HEK293 (cell line): ENCODE results near the gene HRH2.

Experiments used
- CTCF ChIA-PET: fragments of 350-600 bp; formaldehyde crosslinking; extraction: SDS; loops from one replicate; lab custom pipeline; 2021; ENCODE audit warnings: antibody characterized with exemption; lab: Yijun Ruan, JAX
- POLR2A ChIA-PET: fragments of 300-600 bp; formaldehyde crosslinking; extraction: SDS; loops from one replicate; lab custom pipeline; 2020; ENCODE audit warnings: antibody characterized with exemption, inconsistent platforms; lab: Yijun Ruan, JAX
- H3K27ac ChIP-seq: fragments of 200-500 bp; sonication (Bioruptor generic); 2 replicates; pipeline ENCODE4 v1.5.1; 2014; ENCODE audit warnings: low read depth, low read length, control low read depth, inconsistent platforms; ENCODE audit errors: extremely low read depth
- H3K36me3 ChIP-seq, 2 experiments: fragments of 200-500 bp in 1 of 2; sonication (Bioruptor generic) in 1 of 2; 1 replicate in 1 of 2; 2 replicates in 1 of 2; pipeline ENCODE4 v1.5.1; 2014 to 2017; ENCODE audit warnings: inconsistent platforms in 2 of 2, low read length in 2 of 2; ENCODE audit not compliant: control insufficient read depth in 2 of 2, insufficient read depth in 1 of 2
- H3K4me1 ChIP-seq: fragments of 200-500 bp; sonication (Bioruptor generic); 2 replicates; pipeline ENCODE4 v1.5.1; 2014; ENCODE audit warnings: mild to moderate bottlenecking, low read length, inconsistent platforms; ENCODE audit not compliant: control insufficient read depth, insufficient read depth
- H3K4me3 ChIP-seq: 2 replicates; pipeline ENCODE4 v1.5.1; 2011; ENCODE audit warnings: low read depth, mild to moderate bottlenecking, control low read depth, low read length, moderate library complexity
- H3K9me3 ChIP-seq: fragments of 200-500 bp; sonication (Bioruptor generic); 2 replicates; pipeline ENCODE4 v1.5.1; 2014; ENCODE audit warnings: low read depth, low read length, inconsistent platforms; ENCODE audit not compliant: control insufficient read depth, insufficient read depth
- GLI4 ChIP-seq: fragments of 450-650 bp; formaldehyde crosslinking; IDR thresholded peaks from 2 replicates; pipeline ENCODE4 v1.5.1; 2016; ENCODE audit warnings: missing biosample characterization, missing genetic modification characterization
- GLIS1 ChIP-seq: fragments of 450-650 bp; formaldehyde crosslinking; IDR thresholded peaks from 2 replicates; pipeline ENCODE4 v1.5.1; 2016; ENCODE audit warnings: missing biosample characterization, missing genetic modification characterization
- ZBTB8A ChIP-seq: fragments of 450-650 bp; formaldehyde crosslinking; IDR thresholded peaks from 2 replicates; pipeline ENCODE4 v1.5.1; 2016; ENCODE audit warnings: missing biosample characterization, missing genetic modification characterization
- ZNF132 ChIP-seq: fragments of 450-650 bp; formaldehyde crosslinking; IDR thresholded peaks from 2 replicates; pipeline ENCODE4 v1.5.1; 2017; ENCODE audit warnings: missing biosample characterization, missing genetic modification characterization, borderline replicate concordance
- ZNF214 ChIP-seq: fragments of 450-650 bp; formaldehyde crosslinking; IDR thresholded peaks from 2 replicates; pipeline ENCODE4 v1.5.1; 2017; ENCODE audit warnings: missing biosample characterization, mild to moderate bottlenecking, missing genetic modification characterization, borderline replicate concordance
- ZNF266 ChIP-seq: fragments of 450-650 bp; formaldehyde crosslinking; IDR thresholded peaks from 2 replicates; pipeline ENCODE4 v1.5.1; 2016; ENCODE audit warnings: missing biosample characterization, missing genetic modification characterization, low read depth
- ZNF274 ChIP-seq, 2 experiments: fragments of 200-500 bp in 1 of 2; fragments of 450-650 bp in 1 of 2; sonication (Bioruptor generic) in 1 of 2; formaldehyde crosslinking in 1 of 2; IDR thresholded peaks; 2 replicates each; pipeline versions ENCODE4 v1.5.1 to v1.6.1; 2014 to 2016; ENCODE audit warnings: borderline replicate concordance in 1 of 2, inconsistent platforms in 1 of 2, low read length in 1 of 2, missing biosample characterization in 1 of 2, missing genetic modification characterization in 1 of 2
- ZNF341 ChIP-seq: fragments of 450-650 bp; formaldehyde crosslinking; IDR thresholded peaks from 2 replicates; pipeline ENCODE4; 2016; ENCODE audit warnings: low read depth, missing biosample characterization, missing genetic modification characterization
- ZNF394 ChIP-seq: fragments of 450-650 bp; formaldehyde crosslinking; IDR thresholded peaks from 2 replicates; pipeline ENCODE4 v1.5.1; 2016; ENCODE audit warnings: missing biosample characterization, missing genetic modification characterization, mild to moderate bottlenecking, moderate library complexity, borderline replicate concordance
- ZNF558 ChIP-seq: fragments of 450-650 bp; formaldehyde crosslinking; IDR thresholded peaks from 2 replicates; pipeline ENCODE4 v1.5.1; 2016; ENCODE audit warnings: missing biosample characterization, missing genetic modification characterization
- ZNF624 ChIP-seq: fragments of 450-650 bp; formaldehyde crosslinking; IDR thresholded peaks from 2 replicates; pipeline ENCODE4 v1.5.1; 2017; ENCODE audit warnings: missing biosample characterization, missing genetic modification characterization
- ZNF768 ChIP-seq: fragments of 450-650 bp; formaldehyde crosslinking; IDR thresholded peaks from 2 replicates; pipeline ENCODE4 v1.5.1; 2018; ENCODE audit warnings: missing biosample characterization, mild to moderate bottlenecking, missing genetic modification characterization
- TF ChIP-seq, protein P1 (sequence below): fragments of 450-650 bp; formaldehyde crosslinking; IDR thresholded peaks from 2 replicates; pipeline ENCODE4 v1.5.1; 2017; ENCODE audit warnings: missing biosample characterization, mild to moderate bottlenecking, missing genetic modification characterization, moderate library complexity
- TF ChIP-seq, protein P2 (sequence below): fragments of 450-650 bp; IDR thresholded peaks from 2 replicates; pipeline ENCODE4 v1.5.1; 2018; ENCODE audit warnings: missing biosample characterization, missing genetic modification characterization
- TF ChIP-seq, protein P3 (sequence below): fragments of 450-650 bp; formaldehyde crosslinking; IDR thresholded peaks from 2 replicates; pipeline ENCODE4 v1.5.1; 2016; ENCODE audit warnings: missing biosample characterization, missing genetic modification characterization

The HRH2 gene

DNA sequence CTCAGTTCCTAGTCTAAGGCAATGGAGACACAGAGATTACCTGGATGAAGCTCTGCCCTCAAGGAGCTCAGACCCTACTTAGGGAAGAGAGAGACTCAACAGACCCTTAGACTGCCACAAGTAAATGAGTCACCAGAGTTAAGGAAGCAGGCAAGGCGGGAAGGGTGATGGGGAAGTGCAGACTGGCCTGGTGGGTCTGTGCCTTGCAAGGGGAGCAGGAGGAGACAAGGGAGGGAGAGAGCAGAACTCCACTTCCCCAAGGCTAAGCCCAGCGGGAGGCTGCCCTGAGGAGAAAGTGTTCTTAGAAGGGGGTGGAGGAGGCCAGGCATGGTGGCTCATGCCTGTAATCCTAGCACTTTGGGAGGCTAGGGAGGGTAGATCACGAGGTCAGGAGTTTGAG, 83.7 kb downstream of the HRH2 start:
- POLR2A ChIA-PET, result no interaction called here

DNA sequence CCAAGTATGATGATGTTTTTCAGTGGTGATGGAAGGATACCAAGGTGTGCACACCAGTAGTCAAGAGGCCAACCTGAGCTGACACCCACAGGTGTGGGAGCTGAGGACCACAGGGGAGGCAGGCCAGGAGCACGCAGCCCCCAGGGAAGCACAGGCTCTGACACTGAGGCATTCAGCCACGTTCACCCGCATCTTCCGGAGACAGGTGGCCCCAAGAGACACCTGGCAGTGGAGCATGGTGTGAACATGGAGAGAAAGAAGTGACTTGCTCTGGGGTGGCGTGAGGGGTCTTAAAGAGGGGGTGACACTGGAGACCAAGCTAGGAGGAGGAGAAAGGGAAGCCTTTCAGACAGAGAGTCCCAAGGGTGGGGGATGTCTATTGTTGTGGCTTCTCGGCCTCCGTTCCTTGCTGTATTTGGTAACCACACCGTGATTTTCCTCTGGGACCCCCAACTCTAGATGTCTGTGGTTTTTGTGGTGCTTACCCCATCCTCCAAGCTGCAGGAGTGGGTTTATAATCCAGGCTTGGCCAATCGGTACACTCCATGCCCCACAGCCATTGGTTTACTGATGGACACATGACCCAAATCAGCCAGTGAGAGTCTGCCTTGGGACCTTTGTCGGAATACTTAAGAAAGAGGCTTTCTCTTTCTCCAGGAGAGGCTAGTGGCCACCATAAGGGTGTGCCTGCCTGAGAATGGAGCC, 84.6 kb downstream of the HRH2 start:
- POLR2A ChIA-PET, result no interaction called here
- Histone ChIP-seq H3K4me3 (no peak overlapping the region), H3K36me3 (no peaks in the 10 kb centered on the region), H3K27ac (no peak overlapping the region), H3K4me1 (no peaks in the 10 kb centered on the region), H3K9me3 (no peaks in the 10 kb centered on the region)
- TF ChIP-seq ZNF394 (tag by site-specific recombination) (no peak), ZNF341 (no peak), ZBTB8A (tag by site-specific recombination) (no peak), ZNF132 (tag by site-specific recombination) (no peak), ZNF768 (tag by site-specific recombination) (no peak), GLI4 (no peak), ZNF214 (tag by site-specific recombination) (no peak), ZNF266 (no peak), ZNF274 (IDR thresholded peaks at IDR 0.05; ENCODE audit: low read length) (no peak), ZNF274 (tag by site-specific recombination; IDR thresholded peaks at IDR 0.05; ENCODE audit: borderline replicate concordance) (no peak)
- TF ChIP-seq, protein P1, sequence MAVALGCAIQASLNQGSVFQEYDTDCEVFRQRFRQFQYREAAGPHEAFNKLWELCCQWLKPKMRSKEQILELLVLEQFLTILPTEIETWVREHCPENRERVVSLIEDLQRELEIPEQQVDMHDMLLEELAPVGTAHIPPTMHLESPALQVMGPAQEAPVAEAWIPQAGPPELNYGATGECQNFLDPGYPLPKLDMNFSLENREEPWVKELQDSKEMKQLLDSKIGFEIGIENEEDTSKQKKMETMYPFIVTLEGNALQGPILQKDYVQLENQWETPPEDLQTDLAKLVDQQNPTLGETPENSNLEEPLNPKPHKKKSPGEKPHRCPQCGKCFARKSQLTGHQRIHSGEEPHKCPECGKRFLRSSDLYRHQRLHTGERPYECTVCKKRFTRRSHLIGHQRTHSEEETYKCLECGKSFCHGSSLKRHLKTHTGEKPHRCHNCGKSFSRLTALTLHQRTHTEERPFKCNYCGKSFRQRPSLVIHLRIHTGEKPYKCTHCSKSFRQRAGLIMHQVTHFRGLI (tag by site-specific recombination), result no peak
- TF ChIP-seq, protein P2, sequence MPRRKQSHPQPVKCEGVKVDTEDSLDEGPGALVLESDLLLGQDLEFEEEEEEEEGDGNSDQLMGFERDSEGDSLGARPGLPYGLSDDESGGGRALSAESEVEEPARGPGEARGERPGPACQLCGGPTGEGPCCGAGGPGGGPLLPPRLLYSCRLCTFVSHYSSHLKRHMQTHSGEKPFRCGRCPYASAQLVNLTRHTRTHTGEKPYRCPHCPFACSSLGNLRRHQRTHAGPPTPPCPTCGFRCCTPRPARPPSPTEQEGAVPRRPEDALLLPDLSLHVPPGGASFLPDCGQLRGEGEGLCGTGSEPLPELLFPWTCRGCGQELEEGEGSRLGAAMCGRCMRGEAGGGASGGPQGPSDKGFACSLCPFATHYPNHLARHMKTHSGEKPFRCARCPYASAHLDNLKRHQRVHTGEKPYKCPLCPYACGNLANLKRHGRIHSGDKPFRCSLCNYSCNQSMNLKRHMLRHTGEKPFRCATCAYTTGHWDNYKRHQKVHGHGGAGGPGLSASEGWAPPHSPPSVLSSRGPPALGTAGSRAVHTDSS (tag by site-specific recombination), result no peak
- CTCF ChIA-PET, result interaction anchor here (0.6 to 4.0 kb wide), 2 partner anchors 12 to 130 kb away, joined by 8 to 15 read pairs; no protein-coding TSS in a partner anchor

More for the DNA sequence above, 83.7 kb downstream of the HRH2 start:
- H3K36me3 ChIP-seq, result no peaks in the 10 kb centered on the region
- H3K4me3 ChIP-seq, result no peak overlapping the region
- peak; percentile 46 for TF ChIP-seq GLIS1
- TF ChIP-seq ZNF558 (tag by site-specific recombination), result no peak
- no peak overlapping the region for H3K27ac ChIP-seq
- no peaks in the 10 kb centered on the region for H3K4me1 ChIP-seq
- H3K9me3 ChIP-seq, result no peaks in the 10 kb centered on the region
- CTCF ChIA-PET, result interaction anchor here (0.5 to 4.0 kb wide), 2 partner anchors 11 to 13 kb away, joined by 3 to 15 read pairs; no protein-coding TSS in a partner anchor

DNA sequence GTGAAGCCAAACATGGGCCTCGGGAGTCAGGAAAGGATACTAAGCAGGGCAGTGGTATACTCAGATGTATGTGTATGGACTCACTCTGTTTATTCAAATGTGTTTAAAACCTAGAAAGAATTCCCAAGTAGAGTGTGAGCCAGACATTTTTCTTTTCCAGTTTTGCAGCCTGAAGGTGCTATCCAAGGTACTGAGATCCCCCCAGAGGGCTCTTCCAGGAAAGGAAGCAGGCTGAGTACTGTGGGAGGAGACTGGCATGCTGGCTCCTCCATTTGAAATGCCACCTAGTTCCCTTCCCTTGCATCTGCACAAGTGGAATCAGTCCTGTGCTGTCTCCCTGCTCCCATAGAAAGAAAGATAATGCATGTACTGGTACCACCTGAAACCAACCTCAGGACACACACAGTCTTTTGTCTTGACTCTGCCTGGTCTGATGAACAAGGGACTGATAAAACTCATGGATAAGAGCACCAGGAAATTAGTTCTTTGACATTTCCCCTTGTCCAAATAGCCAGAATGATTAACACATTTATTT, 85.9 kb downstream of the HRH2 start:
- Histone ChIP-seq H3K4me3 (no peak overlapping the region), H3K4me1 (no peaks in the 10 kb centered on the region), H3K9me3 (no peaks in the 10 kb centered on the region)
- TF ChIP-seq ZNF624 (tag by site-specific recombination), result no peak
- TF ChIP-seq, protein P3, sequence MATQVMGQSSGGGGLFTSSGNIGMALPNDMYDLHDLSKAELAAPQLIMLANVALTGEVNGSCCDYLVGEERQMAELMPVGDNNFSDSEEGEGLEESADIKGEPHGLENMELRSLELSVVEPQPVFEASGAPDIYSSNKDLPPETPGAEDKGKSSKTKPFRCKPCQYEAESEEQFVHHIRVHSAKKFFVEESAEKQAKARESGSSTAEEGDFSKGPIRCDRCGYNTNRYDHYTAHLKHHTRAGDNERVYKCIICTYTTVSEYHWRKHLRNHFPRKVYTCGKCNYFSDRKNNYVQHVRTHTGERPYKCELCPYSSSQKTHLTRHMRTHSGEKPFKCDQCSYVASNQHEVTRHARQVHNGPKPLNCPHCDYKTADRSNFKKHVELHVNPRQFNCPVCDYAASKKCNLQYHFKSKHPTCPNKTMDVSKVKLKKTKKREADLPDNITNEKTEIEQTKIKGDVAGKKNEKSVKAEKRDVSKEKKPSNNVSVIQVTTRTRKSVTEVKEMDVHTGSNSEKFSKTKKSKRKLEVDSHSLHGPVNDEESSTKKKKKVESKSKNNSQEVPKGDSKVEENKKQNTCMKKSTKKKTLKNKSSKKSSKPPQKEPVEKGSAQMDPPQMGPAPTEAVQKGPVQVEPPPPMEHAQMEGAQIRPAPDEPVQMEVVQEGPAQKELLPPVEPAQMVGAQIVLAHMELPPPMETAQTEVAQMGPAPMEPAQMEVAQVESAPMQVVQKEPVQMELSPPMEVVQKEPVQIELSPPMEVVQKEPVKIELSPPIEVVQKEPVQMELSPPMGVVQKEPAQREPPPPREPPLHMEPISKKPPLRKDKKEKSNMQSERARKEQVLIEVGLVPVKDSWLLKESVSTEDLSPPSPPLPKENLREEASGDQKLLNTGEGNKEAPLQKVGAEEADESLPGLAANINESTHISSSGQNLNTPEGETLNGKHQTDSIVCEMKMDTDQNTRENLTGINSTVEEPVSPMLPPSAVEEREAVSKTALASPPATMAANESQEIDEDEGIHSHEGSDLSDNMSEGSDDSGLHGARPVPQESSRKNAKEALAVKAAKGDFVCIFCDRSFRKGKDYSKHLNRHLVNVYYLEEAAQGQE (tag by site-specific recombination), result peak; percentile 96
- TF ChIP-seq, all 188 proteins: peak for 1
- ChIA-PET CTCF (interaction anchor here (4.0 kb wide), 1 partner anchor 14 kb away, joined by 15 read pairs; no protein-coding TSS in a partner anchor), POLR2A (no interaction called here)
- Histone ChIP-seq H3K27ac (no peak overlapping the region), H3K36me3 (no peaks in the 10 kb centered on the region)
